Liver (tissue), 3 donors: ENCODE data around the gene MUC15.

ENCODE experiments used
- GABPA ChIP-seq, 2 donors: IDR thresholded peaks in 1 of 2; conservative IDR thresholded peaks in 1 of 2; 2 replicates each; pipeline ENCODE4 v1.6.1; 2016; ENCODE audit warnings: antibody characterized with exemption in 2 of 2, mild to moderate bottlenecking in 1 of 2, moderate library complexity in 1 of 2
- JUND ChIP-seq, 2 donors: IDR thresholded peaks; 2 replicates each; pipeline ENCODE4 v1.6.1; 2016; ENCODE audit warnings: antibody characterized with exemption in 2 of 2
- RAD21 ChIP-seq, 2 donors: IDR thresholded peaks; 2 replicates each; pipeline ENCODE4 v1.6.1; 2016; ENCODE audit warnings: antibody characterized with exemption in 2 of 2, mild to moderate bottlenecking in 2 of 2
- TAF1 ChIP-seq: conservative IDR thresholded peaks from 2 replicates; pipeline ENCODE4 v1.6.1; 2016; ENCODE audit warnings: antibody characterized with exemption, mild to moderate bottlenecking
- TF ChIP-seq, protein P1 (sequence below): IDR thresholded peaks from 2 replicates; pipeline ENCODE4 v1.6.1; 2016; ENCODE audit warnings: antibody characterized with exemption, mild to moderate bottlenecking
- TF ChIP-seq, protein P2 (sequence below): fragments of 150-350 bp; IDR thresholded peaks from 2 replicates; pipeline ENCODE4 v1.5.1; 2017; ENCODE audit warnings: improper control_type of control experiment, low read depth, low read length; ENCODE audit not compliant: missing input control
- TF ChIP-seq, protein P3 (sequence below): IDR thresholded peaks from 2 replicates; pipeline ENCODE4 v1.6.1; 2016; ENCODE audit warnings: antibody characterized with exemption
- TF ChIP-seq, protein P4 (sequence below): IDR thresholded peaks from 2 replicates; pipeline ENCODE4 v1.6.1; 2016; ENCODE audit warnings: antibody characterized with exemption
- donor health status: healthy.
- donor health status: healthy.

DNA sequence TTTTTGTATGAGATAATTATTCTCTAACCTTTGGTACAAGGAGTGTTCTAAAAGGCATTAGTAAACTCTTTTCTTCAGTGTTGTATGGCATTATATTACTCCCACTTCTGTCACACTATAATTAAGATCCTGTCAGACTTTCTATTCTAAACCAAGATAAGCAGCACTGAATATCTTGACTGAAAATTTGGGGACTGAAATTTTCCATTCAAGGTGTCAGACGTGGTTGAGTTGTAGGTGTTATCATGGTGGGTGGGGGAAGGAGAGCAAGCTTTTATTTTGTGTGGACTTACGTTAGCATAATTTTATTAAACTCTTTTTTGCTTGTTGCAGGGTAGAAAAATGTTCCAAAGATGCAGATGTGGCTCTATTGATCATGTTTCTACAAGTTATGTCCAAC is 22.9 kb downstream of the MUC15 start:
- TF ChIP-seq, protein P1, sequence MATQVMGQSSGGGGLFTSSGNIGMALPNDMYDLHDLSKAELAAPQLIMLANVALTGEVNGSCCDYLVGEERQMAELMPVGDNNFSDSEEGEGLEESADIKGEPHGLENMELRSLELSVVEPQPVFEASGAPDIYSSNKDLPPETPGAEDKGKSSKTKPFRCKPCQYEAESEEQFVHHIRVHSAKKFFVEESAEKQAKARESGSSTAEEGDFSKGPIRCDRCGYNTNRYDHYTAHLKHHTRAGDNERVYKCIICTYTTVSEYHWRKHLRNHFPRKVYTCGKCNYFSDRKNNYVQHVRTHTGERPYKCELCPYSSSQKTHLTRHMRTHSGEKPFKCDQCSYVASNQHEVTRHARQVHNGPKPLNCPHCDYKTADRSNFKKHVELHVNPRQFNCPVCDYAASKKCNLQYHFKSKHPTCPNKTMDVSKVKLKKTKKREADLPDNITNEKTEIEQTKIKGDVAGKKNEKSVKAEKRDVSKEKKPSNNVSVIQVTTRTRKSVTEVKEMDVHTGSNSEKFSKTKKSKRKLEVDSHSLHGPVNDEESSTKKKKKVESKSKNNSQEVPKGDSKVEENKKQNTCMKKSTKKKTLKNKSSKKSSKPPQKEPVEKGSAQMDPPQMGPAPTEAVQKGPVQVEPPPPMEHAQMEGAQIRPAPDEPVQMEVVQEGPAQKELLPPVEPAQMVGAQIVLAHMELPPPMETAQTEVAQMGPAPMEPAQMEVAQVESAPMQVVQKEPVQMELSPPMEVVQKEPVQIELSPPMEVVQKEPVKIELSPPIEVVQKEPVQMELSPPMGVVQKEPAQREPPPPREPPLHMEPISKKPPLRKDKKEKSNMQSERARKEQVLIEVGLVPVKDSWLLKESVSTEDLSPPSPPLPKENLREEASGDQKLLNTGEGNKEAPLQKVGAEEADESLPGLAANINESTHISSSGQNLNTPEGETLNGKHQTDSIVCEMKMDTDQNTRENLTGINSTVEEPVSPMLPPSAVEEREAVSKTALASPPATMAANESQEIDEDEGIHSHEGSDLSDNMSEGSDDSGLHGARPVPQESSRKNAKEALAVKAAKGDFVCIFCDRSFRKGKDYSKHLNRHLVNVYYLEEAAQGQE = no peak
- TF ChIP-seq, protein P2, sequence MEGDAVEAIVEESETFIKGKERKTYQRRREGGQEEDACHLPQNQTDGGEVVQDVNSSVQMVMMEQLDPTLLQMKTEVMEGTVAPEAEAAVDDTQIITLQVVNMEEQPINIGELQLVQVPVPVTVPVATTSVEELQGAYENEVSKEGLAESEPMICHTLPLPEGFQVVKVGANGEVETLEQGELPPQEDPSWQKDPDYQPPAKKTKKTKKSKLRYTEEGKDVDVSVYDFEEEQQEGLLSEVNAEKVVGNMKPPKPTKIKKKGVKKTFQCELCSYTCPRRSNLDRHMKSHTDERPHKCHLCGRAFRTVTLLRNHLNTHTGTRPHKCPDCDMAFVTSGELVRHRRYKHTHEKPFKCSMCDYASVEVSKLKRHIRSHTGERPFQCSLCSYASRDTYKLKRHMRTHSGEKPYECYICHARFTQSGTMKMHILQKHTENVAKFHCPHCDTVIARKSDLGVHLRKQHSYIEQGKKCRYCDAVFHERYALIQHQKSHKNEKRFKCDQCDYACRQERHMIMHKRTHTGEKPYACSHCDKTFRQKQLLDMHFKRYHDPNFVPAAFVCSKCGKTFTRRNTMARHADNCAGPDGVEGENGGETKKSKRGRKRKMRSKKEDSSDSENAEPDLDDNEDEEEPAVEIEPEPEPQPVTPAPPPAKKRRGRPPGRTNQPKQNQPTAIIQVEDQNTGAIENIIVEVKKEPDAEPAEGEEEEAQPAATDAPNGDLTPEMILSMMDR = no peak
- no peak for TF ChIP-seq JUND (IDR thresholded peaks at IDR 0.05)
- TF ChIP-seq, protein P3, sequence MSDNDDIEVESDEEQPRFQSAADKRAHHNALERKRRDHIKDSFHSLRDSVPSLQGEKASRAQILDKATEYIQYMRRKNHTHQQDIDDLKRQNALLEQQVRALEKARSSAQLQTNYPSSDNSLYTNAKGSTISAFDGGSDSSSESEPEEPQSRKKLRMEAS = no peak
- TF ChIP-seq GABPA (IDR thresholded peaks at IDR 0.05 in 1 of 2, conservative IDR thresholded peaks at IDR 0.05 in 1 of 2) = no peak
- TF ChIP-seq RAD21 (IDR thresholded peaks at IDR 0.05) = no peak
- TF ChIP-seq, protein P4, sequence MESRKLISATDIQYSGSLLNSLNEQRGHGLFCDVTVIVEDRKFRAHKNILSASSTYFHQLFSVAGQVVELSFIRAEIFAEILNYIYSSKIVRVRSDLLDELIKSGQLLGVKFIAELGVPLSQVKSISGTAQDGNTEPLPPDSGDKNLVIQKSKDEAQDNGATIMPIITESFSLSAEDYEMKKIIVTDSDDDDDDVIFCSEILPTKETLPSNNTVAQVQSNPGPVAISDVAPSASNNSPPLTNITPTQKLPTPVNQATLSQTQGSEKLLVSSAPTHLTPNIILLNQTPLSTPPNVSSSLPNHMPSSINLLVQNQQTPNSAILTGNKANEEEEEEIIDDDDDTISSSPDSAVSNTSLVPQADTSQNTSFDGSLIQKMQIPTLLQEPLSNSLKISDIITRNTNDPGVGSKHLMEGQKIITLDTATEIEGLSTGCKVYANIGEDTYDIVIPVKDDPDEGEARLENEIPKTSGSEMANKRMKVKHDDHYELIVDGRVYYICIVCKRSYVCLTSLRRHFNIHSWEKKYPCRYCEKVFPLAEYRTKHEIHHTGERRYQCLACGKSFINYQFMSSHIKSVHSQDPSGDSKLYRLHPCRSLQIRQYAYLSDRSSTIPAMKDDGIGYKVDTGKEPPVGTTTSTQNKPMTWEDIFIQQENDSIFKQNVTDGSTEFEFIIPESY = no peak
- no peak for TF ChIP-seq TAF1
